ENCODE measurements around the gene FHAD1. TPM values are rescaled to one million over a fixed set of nuclear protein-coding genes. Genes with fewer than 3 reads are reported as not detected.

The FHAD1 gene
- total and polyA plus RNA-seq, 2 experiments from 2014 or later = 0.13 to 0.68 TPM

GRCh38 chr1:15428815-15429435 is 181.9 kb downstream of the FHAD1 start:
- DNase-seq (ENCODE audit: low spot score) = no peak
- Histone ChIP-seq H3K79me2 (no peaks in the 10 kb centered on the region), H3K4me3 (no peak overlapping the region), H3K4me1 (ENCODE audit: insufficient read depth) (peaks cover 17% of the 10 kb centered on the region), H2AFZ (no peak overlapping the region), H3K36me3 (replicated peaks; ENCODE audit: insufficient read depth, low read depth) (no peaks in the 10 kb centered on the region), H3K27me3 (no peaks in the 10 kb centered on the region), H3K27ac (no peak overlapping the region), H3K9me3 (ENCODE audit: low read depth) (no peaks in the 10 kb centered on the region), H3K9me2 (replicated peaks; ENCODE audit: insufficient read depth) (no peaks in the 10 kb centered on the region), H4K20me1 (ENCODE audit: insufficient read depth, poor library complexity, severe bottlenecking) (no peaks in the 10 kb centered on the region), H3K4me2 (no peak overlapping the region)
- no peak for TF ChIP-seq EZH2 (IDR thresholded peaks at IDR 0.05; ENCODE audit: borderline replicate concordance)
- TF ChIP-seq CTCF (IDR thresholded peaks at IDR 0.05; ENCODE audit: poor library complexity) = no peak
- no peak for TF ChIP-seq EZH2phosphoT487 (IDR thresholded peaks at IDR 0.05; ENCODE audit: low read depth, severe bottlenecking, unreplicated experiment)
- 92% methylated on average over 11 of the region's 18 CpGs for WGBS (ENCODE audit: low lambda C conversion rate, missing lambda C conversion rate)

GRCh38 chr1:15429701-15430149 is 182.7 kb downstream of the FHAD1 start:
- H3K36me3 ChIP-seq (replicated peaks; ENCODE audit: insufficient read depth, low read depth) = no peaks in the 10 kb centered on the region
- no peaks in the 10 kb centered on the region for H4K20me1 ChIP-seq (ENCODE audit: insufficient read depth, poor library complexity, severe bottlenecking)
- no peak overlapping the region for H3K27ac ChIP-seq
- no peak overlapping the region for H2AFZ ChIP-seq
- H3K9me2 ChIP-seq (replicated peaks; ENCODE audit: insufficient read depth) = no peaks in the 10 kb centered on the region
- no peak for DNase-seq (ENCODE audit: low spot score)
- H3K79me2 ChIP-seq = no peaks in the 10 kb centered on the region
- H3K4me2 ChIP-seq = no peak overlapping the region
- H3K9me3 ChIP-seq (ENCODE audit: low read depth) = no peaks in the 10 kb centered on the region
- TF ChIP-seq CTCF (IDR thresholded peaks at IDR 0.05; ENCODE audit: poor library complexity) = no peak
- TF ChIP-seq EZH2 (IDR thresholded peaks at IDR 0.05; ENCODE audit: borderline replicate concordance) = no peak
- no peak for TF ChIP-seq EZH2phosphoT487 (IDR thresholded peaks at IDR 0.05; ENCODE audit: low read depth, severe bottlenecking, unreplicated experiment)
- H3K4me3 ChIP-seq = no peak overlapping the region
- 90% methylated on average over 19 of the region's 19 CpGs for WGBS (ENCODE audit: low lambda C conversion rate, missing lambda C conversion rate)
- H3K27me3 ChIP-seq = no peaks in the 10 kb centered on the region
- H3K4me1 ChIP-seq (ENCODE audit: insufficient read depth) = peaks cover 17% of the 10 kb centered on the region

GRCh38 chr1:15430787-15431570 is 184.0 kb downstream of the FHAD1 start:
- Histone ChIP-seq H3K27ac (no peak overlapping the region), H3K9me3 (ENCODE audit: low read depth) (no peaks in the 10 kb centered on the region), H3K4me2 (no peak overlapping the region), H2AFZ (no peak overlapping the region), H3K27me3 (no peaks in the 10 kb centered on the region), H3K4me1 (ENCODE audit: insufficient read depth) (peaks cover 17% of the 10 kb centered on the region), H4K20me1 (ENCODE audit: insufficient read depth, poor library complexity, severe bottlenecking) (no peaks in the 10 kb centered on the region), H3K4me3 (no peak overlapping the region), H3K36me3 (replicated peaks; ENCODE audit: insufficient read depth, low read depth) (no peaks in the 10 kb centered on the region), H3K9me2 (replicated peaks; ENCODE audit: insufficient read depth) (no peaks in the 10 kb centered on the region), H3K79me2 (no peaks in the 10 kb centered on the region)
- 65% methylated on average over 18 of the region's 19 CpGs for WGBS (ENCODE audit: low lambda C conversion rate, missing lambda C conversion rate)
- TF ChIP-seq CTCF (IDR thresholded peaks at IDR 0.05; ENCODE audit: poor library complexity) (peak; percentile 90), EZH2 (IDR thresholded peaks at IDR 0.05; ENCODE audit: borderline replicate concordance) (no peak)
- DNase-seq (ENCODE audit: low spot score) = peak; percentile 73

All from hepatocyte (in vitro differentiated cells).